Left cardiac atrium (tissue), 4 donors: Measurements from ENCODE around the gene MYO9A. TPM values are rescaled to one million over a fixed set of nuclear protein-coding genes. Genes with fewer than 3 reads are reported as not detected.
A peak's percentile ranks its signal among the peaks of the same experiment; 100 is the strongest.

ENCODE experiments used
- ATAC-seq, 2 donors: fragments of 200-7000 bp; cut with Tn5 transposase; one replicate each; pipeline ENCODE4 v1.9.1; 2020; ENCODE audit warnings: mild to moderate bottlenecking in 2 of 2, moderate library complexity in 2 of 2
- DNase-seq: peaks from one replicate; pipeline ENCODE4 v3.0.0-alpha.2; 2020
- intact Hi-C, 2 donors: fragments of 100-400 bp; cut with DNase I; formaldehyde crosslinking; loops; one replicate each; pipeline versions ENCODE4 v1.14.1 to v1.15.1; 2022 to 2023
- total RNA-seq, 2 donors: library from RNA; stranded (reverse); fragmentation: NEBNext Ultra II Directional; extraction: Animal tissue kit (Norgen Biotek cat#: 25700); gene quantifications; one replicate each; pipeline ENCODE4 v1.2.1, GENCODE V29; 2021
- donor health status: DM: no; HTN: yes; CAD: no.
- donor health status: DM: no; HTN: yes; CAD: no; lungs with severe emphysema.
- donor health status: DM: yes; HTN: yes; CAD: no.
- donor health status: Dilated cardiomyopathy.

Gene MYO9A
- total RNA-seq, 2 donors from 2014 or later = 30.3 to 31.8 TPM

DNA sequence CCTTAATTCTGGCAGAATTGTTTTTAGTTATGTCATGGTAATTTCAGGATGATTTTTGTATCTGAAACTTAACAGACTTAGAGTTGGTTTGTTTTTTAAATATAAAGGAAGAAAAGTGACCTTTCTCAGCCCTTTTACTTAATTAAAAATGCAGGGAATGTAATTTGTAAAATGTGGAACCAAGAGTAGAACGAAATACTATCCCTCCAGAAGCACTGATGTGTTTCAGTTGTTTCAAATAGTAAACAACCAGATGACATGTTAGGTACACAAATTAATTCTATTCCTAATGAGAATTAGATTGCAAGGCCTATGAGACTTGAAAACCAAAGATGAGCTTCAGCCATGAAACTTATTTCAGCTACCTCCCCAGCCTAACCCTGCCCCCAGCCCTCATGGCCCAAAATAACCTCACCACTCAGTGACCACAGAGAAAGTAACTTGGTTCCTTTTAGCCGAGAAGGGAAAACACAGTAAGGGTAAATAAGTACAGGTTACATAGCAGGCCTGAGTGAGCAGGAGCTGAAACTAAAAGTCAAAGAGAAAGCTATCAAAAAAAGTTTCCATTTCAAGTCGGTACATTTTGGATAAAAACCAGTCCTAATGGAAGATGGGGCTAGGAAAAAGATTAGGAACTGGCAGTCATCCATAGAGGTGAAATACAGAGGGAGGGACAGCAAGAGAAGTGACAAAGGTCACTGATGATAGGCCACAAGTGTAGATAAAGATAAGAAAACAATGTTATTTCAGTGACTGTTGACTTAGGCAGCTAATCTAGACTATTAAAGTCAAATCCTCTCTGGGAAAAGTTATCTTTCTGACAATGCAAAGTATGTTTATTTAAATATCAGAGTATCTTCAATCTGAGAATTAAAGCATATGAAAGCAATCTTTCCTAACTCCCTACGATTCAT is 23.5 kb upstream of the MYO9A start:
- peak in 1 of 2 donors; percentile 49 for ATAC-seq
- DNase-seq = no peak
- intact Hi-C loops = no loop called here

DNA sequence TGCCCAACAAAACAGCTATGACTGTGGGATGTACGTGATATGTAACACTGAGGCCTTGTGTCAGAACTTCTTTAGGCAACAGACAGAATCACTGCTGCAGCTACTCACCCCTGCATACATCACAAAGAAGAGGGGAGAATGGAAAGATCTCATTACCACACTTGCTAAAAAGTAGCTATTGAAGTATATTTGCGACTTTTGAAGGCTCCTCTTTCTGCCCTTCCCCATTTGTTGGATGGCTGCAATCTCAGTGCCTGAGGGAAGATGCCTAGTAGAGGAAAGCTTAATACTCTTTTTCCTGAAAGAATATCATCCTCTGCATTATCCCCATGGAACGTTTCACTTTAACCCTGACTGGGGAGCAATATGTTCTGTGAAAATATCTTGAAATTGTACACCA is 22.1 kb upstream of the MYO9A start:
- no peak for DNase-seq
- ATAC-seq = no peak
- intact Hi-C loops = no loop called here

GRCh38 chr15:72139667-72140066 is 21.7 kb upstream of the MYO9A start:
- DNase-seq (no peak), ATAC-seq (peak in 1 of 2 donors; percentile 67)
- intact Hi-C loops = no loop called here

DNA sequence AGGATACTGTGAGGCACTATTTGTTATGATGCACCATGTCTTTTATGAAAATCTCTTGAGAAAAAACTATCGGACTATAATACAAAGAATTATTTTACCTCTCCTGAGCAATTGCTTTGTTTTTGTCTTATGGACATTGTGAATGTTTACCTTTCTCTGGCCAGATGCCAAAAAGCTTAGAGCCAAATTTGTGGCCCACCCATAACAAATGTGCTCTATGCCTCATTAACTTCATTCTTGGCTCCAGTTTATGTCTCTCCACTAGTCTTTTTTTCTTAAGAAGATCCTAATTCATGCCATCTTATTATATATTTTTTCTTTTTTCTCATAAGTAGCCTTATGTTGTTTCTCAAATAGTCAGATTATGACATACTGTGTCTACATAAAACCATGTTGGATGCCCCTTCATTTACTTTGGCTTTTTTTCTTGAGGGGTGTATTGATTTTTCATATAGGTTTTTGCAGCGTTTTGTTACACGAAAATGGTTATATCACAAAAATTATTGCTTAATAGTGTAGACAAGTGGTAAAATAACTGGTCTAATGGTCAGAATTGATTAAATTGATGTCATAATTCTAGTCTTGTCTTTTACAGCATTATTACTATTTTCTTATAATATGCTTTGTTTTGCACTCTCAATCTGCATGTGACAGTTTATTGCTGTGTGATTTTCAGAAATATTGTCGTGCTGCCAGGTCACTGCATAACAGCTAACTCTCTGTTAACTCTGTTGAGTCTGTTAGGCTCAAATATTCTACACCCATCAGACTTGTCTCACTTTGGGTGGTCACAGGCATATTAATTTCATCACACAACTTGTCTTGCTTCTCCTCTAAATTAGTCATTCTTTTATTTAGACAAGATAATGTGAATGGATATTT is 18.5 kb upstream of the MYO9A start:
- no peak for DNase-seq
- intact Hi-C loops = no loop called here
- no peak for ATAC-seq

- intact Hi-C loops = no loop called here
- no peak for ATAC-seq
- no peak for DNase-seq
Observed at GRCh38 chr15:72135719-72136118, 17.8 kb upstream of the MYO9A start.

- intact Hi-C loops = no loop called here
- DNase-seq = no peak
- ATAC-seq = no peak
Observed at GRCh38 chr15:72133211-72133610, 15.3 kb upstream of the MYO9A start.

DNA sequence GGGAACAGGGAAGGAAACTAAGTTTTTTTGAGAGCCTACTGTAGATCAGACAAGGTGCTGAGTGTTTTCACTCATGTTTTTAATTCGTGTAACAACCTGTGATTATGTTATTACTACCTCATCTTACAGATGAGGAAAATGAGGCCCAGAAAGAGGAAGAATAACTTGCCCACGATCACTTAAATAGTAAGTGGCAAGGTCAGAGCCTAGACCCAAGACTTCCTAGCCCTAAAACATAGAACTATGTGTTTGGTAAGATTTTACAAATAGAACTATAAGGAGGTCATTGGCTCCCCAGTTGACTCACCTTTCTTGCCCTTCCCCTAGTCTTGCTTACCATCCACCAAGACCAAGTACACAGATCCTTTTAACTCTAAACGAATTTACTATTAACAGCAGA is 14.0 kb upstream of the MYO9A start:
- ATAC-seq (no peak), DNase-seq (no peak)
- intact Hi-C loops = no loop called here

DNA sequence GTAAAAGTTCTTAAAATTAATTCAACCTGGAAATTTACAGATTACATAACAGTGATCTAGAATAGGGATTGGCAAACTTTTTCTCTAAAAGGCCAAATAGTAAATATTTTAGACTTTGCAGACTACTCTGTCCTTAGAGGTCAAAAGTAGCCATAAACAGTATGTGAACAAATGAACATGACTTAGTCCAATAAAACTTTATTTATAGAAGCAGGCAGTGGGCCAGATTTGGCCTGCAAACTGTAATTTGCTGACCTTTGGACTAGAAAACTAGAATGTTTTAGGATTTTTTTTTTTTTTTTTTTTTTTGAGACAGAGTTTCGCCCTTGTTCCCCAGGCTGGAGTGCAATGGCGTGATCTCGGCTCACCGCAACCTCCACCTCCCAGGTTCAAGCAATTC is 12.3 kb upstream of the MYO9A start:
- intact Hi-C loops = no loop called here
- DNase-seq = no peak
- ATAC-seq = no peak

DNA sequence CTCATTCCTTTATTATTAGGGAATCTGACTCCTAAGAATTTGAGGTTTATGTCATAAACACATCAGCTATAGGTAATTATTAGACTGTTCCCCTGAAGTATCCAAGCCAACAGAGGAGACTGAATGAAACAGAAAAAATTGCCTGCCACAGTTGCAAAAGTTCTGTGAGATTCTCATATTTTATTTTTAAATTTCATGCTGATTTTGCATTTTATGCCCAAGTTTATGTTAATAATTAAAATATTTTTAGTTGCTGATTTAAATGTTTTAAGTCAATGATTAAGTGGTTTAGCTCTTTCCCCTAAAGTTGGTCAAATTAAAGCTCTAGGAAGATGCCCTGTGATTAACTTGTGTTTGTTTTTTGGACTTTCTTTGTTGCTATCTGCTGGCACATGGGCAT is 10.4 kb upstream of the MYO9A start:
- intact Hi-C loops = no loop called here
- ATAC-seq (no peak), DNase-seq (no peak)

GRCh38 chr15:72127724-72128322 is 9.9 kb upstream of the MYO9A start:
- intact Hi-C loops = no loop called here
- DNase-seq (no peak), ATAC-seq (no peak)

GRCh38 chr15:72124218-72124617 is 6.3 kb upstream of the MYO9A start:
- intact Hi-C loops = no loop called here
- DNase-seq (no peak), ATAC-seq (no peak)

- peak; percentile 87 for DNase-seq
- intact Hi-C loops = no loop called here
- peak; percentile 82 to 91 for ATAC-seq
Observed at GRCh38 chr15:72117486-72118016, 399 bp downstream of the MYO9A start.

DNA sequence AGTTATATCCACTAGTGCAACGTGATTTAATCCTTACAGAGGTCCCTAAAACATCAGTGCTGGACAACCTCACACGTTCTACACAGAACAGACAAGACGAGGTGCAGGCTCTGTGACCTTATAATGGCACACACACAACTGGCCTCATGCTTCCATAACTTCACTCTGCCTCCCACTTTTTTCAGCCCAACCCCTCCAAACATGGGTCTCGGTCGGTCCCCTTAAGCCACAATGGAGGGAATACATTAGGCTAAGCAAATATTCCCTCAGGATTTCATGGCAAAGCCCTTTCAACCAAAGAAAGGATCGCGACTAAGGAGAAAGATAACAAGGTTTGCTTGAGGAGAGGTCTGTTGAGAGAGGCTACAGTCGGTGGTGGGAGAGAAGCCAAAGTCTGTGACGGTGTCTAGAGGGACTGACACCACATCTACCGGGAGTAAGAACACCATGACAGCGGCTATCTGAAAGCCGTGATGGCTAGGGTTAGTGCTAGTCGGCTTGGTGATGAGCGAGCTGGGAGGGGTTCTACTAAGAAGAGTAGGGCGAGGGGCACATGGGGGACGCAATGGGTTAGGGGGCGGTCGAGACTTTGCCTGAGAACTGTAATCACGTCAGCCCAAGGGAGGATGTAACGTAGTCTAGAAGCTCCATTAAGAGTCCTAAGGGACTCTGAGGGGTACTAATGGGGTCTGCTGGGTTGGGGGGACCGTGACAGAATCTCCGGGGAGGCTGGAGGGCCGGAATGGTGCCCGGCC is 1.0 kb downstream of the MYO9A start:
- peak; percentile 4 to 15 for ATAC-seq
- peak; percentile 36 for DNase-seq
- intact Hi-C loops = no loop called here

DNA sequence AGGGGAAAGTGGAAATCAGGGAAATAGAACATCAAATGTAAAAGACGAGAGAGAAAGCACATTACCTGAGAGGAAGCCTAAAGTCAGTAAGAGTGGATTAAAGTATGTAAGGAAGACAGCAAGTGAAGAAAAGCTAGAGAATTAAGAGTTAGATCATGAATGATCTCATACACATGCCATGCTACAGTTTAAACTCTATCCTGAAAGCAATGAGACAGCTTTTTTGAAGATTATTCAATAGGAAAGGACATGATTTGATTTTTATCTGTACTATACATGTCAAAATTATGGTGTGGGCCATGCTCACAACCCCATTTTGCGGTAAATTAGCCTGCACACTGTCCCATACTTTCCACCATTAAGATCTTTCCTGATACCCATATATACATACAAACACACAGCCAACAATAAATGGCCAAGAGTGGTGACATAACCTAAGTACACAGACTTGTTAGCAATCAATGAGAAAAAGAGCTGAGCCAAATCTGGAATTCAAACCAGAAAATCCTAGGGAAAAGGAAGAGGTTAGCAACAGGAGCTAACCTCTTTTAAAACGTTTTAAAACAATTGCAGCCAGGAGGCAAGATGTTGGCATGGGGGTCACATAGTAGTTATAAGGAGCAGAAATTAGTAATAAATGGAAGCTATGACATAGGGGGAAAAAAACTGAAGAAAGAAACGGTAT is 4.5 kb downstream of the MYO9A start:
- no peak for ATAC-seq
- no peak for DNase-seq
- intact Hi-C loops = no loop called here

DNA sequence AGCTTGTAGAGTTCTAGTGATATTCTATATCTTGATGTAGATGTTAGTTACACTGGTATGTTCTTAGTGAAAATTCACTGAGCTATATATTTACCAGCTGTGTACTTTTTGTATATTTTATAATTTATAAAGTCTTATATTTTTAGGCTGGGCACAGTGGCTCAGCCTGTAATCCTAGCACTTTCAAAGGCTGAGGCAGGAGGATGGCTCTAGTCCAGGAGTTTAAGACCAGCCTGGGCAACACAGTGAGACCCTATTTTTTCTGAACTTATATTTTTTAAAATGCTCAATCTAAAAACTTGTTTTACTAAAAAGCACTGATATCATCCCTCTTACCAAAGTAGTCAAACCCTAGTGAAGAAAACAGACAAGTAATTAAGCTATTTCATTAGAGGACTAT is 5.1 kb downstream of the MYO9A start:
- no peak for DNase-seq
- intact Hi-C loops = no loop called here
- no peak for ATAC-seq

- ATAC-seq (peak in 1 of 2 donors; percentile 19), DNase-seq (no peak)
- intact Hi-C loops = no loop called here
Observed at GRCh38 chr15:72112116-72112515, 5.8 kb downstream of the MYO9A start.

GRCh38 chr15:72110355-72110754 is 7.6 kb downstream of the MYO9A start:
- DNase-seq (no peak), ATAC-seq (no peak)
- intact Hi-C loops = no loop called here

DNA sequence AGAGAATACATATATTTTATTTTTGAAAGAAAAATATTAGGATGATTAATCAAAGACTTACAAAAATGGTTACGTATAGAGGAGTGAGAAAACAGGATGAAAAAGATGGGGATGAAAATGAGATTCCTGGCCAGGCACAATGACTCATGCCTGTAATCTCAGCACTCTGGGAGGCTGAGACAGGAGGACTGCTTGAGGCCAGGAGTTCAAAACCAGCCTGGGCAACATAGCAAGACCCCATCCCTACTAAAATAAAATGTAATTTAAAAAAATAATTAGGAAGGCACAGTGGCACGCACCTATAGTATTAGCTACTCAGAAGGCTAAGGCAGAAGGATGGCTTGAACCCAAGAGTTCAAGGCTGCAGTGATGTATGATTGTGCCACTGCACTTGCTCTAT is 11.9 kb downstream of the MYO9A start:
- intact Hi-C loops = no loop called here
- ATAC-seq (no peak), DNase-seq (no peak)
